Measurements from ENCODE around the gene ADAMTS8. TPM values are rescaled to one million over a fixed set of nuclear protein-coding genes. Genes with fewer than 3 reads are reported as not detected.

ADAMTS8 gene
- total RNA-seq, 1 donor from 2014 or later = not detected

- H3K79me2 ChIP-seq (ENCODE audit: low read depth) = no peaks in the 10 kb centered on the region
- Mint-ChIP-seq H3K9me3 (no peaks in the 10 kb centered on the region), H3K4me3 (peak overlapping the region; percentile 84), H3K4me1 (peaks cover 25% of the 10 kb centered on the region), H3K27me3 (ENCODE audit: insufficient read depth, low read depth) (peaks cover 42% of the 10 kb centered on the region), H3K27ac (no peak overlapping the region), H3K36me3 (no peaks in the 10 kb centered on the region)
- peaks cover 72% of the 10 kb centered on the region for H3K27me3 ChIP-seq
- H2AFZ ChIP-seq (replicated peaks) = no peak overlapping the region
- peaks cover 7% of the 10 kb centered on the region for H3F3A ChIP-seq (ENCODE audit: low read depth)
- H3K4me3 ChIP-seq = peak overlapping the region; percentile 62
- H4K20me1 ChIP-seq (ENCODE audit: low read depth) = peaks cover 21% of the 10 kb centered on the region
- peak overlapping the region; percentile 95 for H3K4me2 ChIP-seq
- H3K36me3 ChIP-seq = no peaks in the 10 kb centered on the region
- no peak overlapping the region for H3K27ac ChIP-seq
- H3K4me1 ChIP-seq = peaks cover 11% of the 10 kb centered on the region
- H3K9me3 ChIP-seq (ENCODE audit: low read depth) = no peaks in the 10 kb centered on the region
- H3K9ac ChIP-seq = no peak overlapping the region
- no peak for TF ChIP-seq EZH2phosphoT487 (IDR thresholded peaks at IDR 0.05)
- TF ChIP-seq EZH2 (IDR thresholded peaks at IDR 0.05) = no peak
- TF ChIP-seq CTCF (IDR thresholded peaks at IDR 0.05) = no peak
- DNase-seq (ENCODE audit: low spot score) = no peak
Measured at GRCh38 chr11:130426837-130427341, 1.5 kb downstream of the ADAMTS8 start.

GRCh38 chr11:130426223-130426836, 2.1 kb downstream of the ADAMTS8 start:
- peaks cover 7% of the 10 kb centered on the region for H3F3A ChIP-seq (ENCODE audit: low read depth)
- H3K9ac ChIP-seq = no peak overlapping the region
- H3K27ac ChIP-seq = no peak overlapping the region
- peaks cover 72% of the 10 kb centered on the region for H3K27me3 ChIP-seq
- H3K4me3 ChIP-seq = no peak overlapping the region
- Mint-ChIP-seq H3K36me3 (no peaks in the 10 kb centered on the region), H3K27ac (no peak overlapping the region), H3K27me3 (ENCODE audit: insufficient read depth, low read depth) (peaks cover 45% of the 10 kb centered on the region), H3K4me1 (peaks cover 25% of the 10 kb centered on the region), H3K9me3 (no peaks in the 10 kb centered on the region), H3K4me3 (peak overlapping the region; percentile 84)
- no peak for DNase-seq (ENCODE audit: low spot score)
- no peak for TF ChIP-seq EZH2phosphoT487 (IDR thresholded peaks at IDR 0.05)
- TF ChIP-seq CTCF (IDR thresholded peaks at IDR 0.05) = no peak
- TF ChIP-seq EZH2 (IDR thresholded peaks at IDR 0.05) = no peak
- H3K4me2 ChIP-seq = no peak overlapping the region
- no peaks in the 10 kb centered on the region for H3K36me3 ChIP-seq
- no peaks in the 10 kb centered on the region for H3K79me2 ChIP-seq (ENCODE audit: low read depth)
- H3K9me3 ChIP-seq (ENCODE audit: low read depth) = no peaks in the 10 kb centered on the region
- no peak overlapping the region for H2AFZ ChIP-seq (replicated peaks)
- H4K20me1 ChIP-seq (ENCODE audit: low read depth) = peaks cover 21% of the 10 kb centered on the region
- peaks cover 11% of the 10 kb centered on the region for H3K4me1 ChIP-seq

DNA sequence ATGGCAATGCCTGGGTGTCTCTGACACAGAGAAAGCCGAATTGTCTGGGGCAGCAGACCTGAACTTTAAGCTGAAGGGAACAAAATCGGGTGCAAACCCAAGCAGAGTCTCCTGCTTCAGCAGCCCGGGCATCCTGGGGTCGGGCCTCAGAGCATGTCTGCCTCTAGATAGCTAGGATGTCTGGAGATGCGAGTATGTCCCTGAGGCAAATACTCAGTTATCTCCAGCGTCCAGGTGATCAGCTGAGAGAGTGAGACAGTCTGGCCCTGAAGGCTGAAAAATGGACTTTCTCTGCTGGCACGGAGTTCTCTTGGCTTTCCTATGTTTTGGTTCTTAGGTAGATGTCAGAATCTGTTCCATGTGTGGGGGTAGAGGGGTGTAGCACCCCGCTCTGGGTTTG, 3.3 kb downstream of the ADAMTS8 start:
- Histone ChIP-seq H3K4me2 (no peak overlapping the region), H3K27ac (no peak overlapping the region), H3K9ac (no peak overlapping the region), H3K27me3 (peaks cover 62% of the 10 kb centered on the region), H2AFZ (replicated peaks) (no peak overlapping the region), H3K4me1 (peaks cover 11% of the 10 kb centered on the region), H4K20me1 (ENCODE audit: low read depth) (peaks cover 21% of the 10 kb centered on the region), H3K79me2 (ENCODE audit: low read depth) (no peaks in the 10 kb centered on the region), H3K4me3 (no peak overlapping the region), H3F3A (ENCODE audit: low read depth) (peaks cover 7% of the 10 kb centered on the region), H3K9me3 (ENCODE audit: low read depth) (no peaks in the 10 kb centered on the region), H3K36me3 (no peaks in the 10 kb centered on the region)
- H3K27me3 Mint-ChIP-seq (ENCODE audit: insufficient read depth, low read depth) = peaks cover 43% of the 10 kb centered on the region
- no peaks in the 10 kb centered on the region for H3K9me3 Mint-ChIP-seq
- no peak for TF ChIP-seq CTCF (IDR thresholded peaks at IDR 0.05)
- no peak for TF ChIP-seq EZH2 (IDR thresholded peaks at IDR 0.05)
- no peak for TF ChIP-seq EZH2phosphoT487 (IDR thresholded peaks at IDR 0.05)
- H3K4me3 Mint-ChIP-seq = no peak overlapping the region
- no peak for DNase-seq (ENCODE audit: low spot score)
- H3K4me1 Mint-ChIP-seq = peaks cover 25% of the 10 kb centered on the region
- no peak overlapping the region for H3K27ac Mint-ChIP-seq
- H3K36me3 Mint-ChIP-seq = no peaks in the 10 kb centered on the region
